ENCODE measurements around the gene VWA3B. TPM values are rescaled to one million over a fixed set of nuclear protein-coding genes. Genes with fewer than 3 reads are reported as not detected.
"Not testable (repeated sequence)": the region's sequence is repeated elsewhere in the genome, so short reads cannot be mapped to it uniquely, and the experiment has no call there.

The VWA3B gene
- total RNA-seq, 1 donor from 2014 or later = 4.1 TPM

GRCh38 chr2:98043101-98043500 is 43.9 kb upstream of the VWA3B start:
- H3K4me3 Mint-ChIP-seq = no peak overlapping the region
- H3K36me3 Mint-ChIP-seq = no peaks in the 10 kb centered on the region
- no peak for DNase-seq (ENCODE audit: extremely low spot score, unreplicated experiment)
- peaks cover 19% of the 10 kb centered on the region for H3K9me3 Mint-ChIP-seq
- H3K4me1 Mint-ChIP-seq (ENCODE audit: unreplicated experiment) = no peaks in the 10 kb centered on the region
- H3K27ac Mint-ChIP-seq = no peak overlapping the region
- TF ChIP-seq, protein P1, sequence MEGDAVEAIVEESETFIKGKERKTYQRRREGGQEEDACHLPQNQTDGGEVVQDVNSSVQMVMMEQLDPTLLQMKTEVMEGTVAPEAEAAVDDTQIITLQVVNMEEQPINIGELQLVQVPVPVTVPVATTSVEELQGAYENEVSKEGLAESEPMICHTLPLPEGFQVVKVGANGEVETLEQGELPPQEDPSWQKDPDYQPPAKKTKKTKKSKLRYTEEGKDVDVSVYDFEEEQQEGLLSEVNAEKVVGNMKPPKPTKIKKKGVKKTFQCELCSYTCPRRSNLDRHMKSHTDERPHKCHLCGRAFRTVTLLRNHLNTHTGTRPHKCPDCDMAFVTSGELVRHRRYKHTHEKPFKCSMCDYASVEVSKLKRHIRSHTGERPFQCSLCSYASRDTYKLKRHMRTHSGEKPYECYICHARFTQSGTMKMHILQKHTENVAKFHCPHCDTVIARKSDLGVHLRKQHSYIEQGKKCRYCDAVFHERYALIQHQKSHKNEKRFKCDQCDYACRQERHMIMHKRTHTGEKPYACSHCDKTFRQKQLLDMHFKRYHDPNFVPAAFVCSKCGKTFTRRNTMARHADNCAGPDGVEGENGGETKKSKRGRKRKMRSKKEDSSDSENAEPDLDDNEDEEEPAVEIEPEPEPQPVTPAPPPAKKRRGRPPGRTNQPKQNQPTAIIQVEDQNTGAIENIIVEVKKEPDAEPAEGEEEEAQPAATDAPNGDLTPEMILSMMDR (conservative IDR thresholded peaks at IDR 0.05) = no peak
- no peaks in the 10 kb centered on the region for H3K27me3 Mint-ChIP-seq

GRCh38 chr2:98044730-98045129 is 42.2 kb upstream of the VWA3B start:
- not testable (repeated sequence) for H3K27ac Mint-ChIP-seq, H3K27me3 Mint-ChIP-seq

DNA sequence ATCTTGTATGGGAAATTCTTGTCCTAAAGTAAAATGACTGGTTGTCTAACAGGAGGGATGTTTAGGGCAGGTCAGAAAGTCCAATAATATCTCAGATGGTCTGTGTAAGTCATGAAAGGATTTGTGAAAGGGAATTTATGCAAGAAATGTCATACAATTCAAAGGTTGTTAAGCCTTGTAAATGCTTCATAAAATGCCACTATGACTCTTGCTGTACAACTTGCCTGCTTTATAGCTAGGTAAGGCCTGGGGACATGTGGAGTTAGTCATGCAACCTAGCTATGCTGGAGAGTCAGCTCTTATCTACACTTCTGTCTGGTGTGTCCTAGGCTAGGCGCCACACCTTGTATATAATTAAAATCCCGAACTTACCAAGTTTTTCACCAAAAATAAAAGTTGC is 36.9 kb upstream of the VWA3B start:
- no peaks in the 10 kb centered on the region for H3K27me3 Mint-ChIP-seq
- TF ChIP-seq, protein P1 (conservative IDR thresholded peaks at IDR 0.05) = no peak
- H3K9me3 Mint-ChIP-seq = peaks cover 4% of the 10 kb centered on the region
- no peak overlapping the region for H3K4me3 Mint-ChIP-seq
- DNase-seq (ENCODE audit: extremely low spot score, unreplicated experiment) = no peak
- no peaks in the 10 kb centered on the region for H3K36me3 Mint-ChIP-seq
- peak overlapping the region; percentile 48 for H3K27ac Mint-ChIP-seq
- H3K4me1 Mint-ChIP-seq (ENCODE audit: unreplicated experiment) = peaks cover 5% of the 10 kb centered on the region

More at GRCh38 chr2:98044730-98045129, 42.2 kb upstream of the VWA3B start:
- not testable (repeated sequence) for H3K4me3 Mint-ChIP-seq; H3K4me1 Mint-ChIP-seq (ENCODE audit: unreplicated experiment); H3K36me3 Mint-ChIP-seq; DNase-seq (ENCODE audit: extremely low spot score, unreplicated experiment)
- H3K9me3 Mint-ChIP-seq = peaks cover 19% of the 10 kb centered on the region

GRCh38 chr2:98058191-98058975 is 28.6 kb upstream of the VWA3B start:
- no peak for DNase-seq (ENCODE audit: extremely low spot score, unreplicated experiment)
- no peaks in the 10 kb centered on the region for H3K36me3 Mint-ChIP-seq
- H3K4me3 Mint-ChIP-seq = no peak overlapping the region
- H3K4me1 Mint-ChIP-seq (ENCODE audit: unreplicated experiment) = peaks cover 1% of the 10 kb centered on the region
- H3K9me3 Mint-ChIP-seq = no peaks in the 10 kb centered on the region
- H3K27me3 Mint-ChIP-seq = no peaks in the 10 kb centered on the region
- TF ChIP-seq, protein P1 (conservative IDR thresholded peaks at IDR 0.05) = no peak
- no peak overlapping the region for H3K27ac Mint-ChIP-seq

DNA sequence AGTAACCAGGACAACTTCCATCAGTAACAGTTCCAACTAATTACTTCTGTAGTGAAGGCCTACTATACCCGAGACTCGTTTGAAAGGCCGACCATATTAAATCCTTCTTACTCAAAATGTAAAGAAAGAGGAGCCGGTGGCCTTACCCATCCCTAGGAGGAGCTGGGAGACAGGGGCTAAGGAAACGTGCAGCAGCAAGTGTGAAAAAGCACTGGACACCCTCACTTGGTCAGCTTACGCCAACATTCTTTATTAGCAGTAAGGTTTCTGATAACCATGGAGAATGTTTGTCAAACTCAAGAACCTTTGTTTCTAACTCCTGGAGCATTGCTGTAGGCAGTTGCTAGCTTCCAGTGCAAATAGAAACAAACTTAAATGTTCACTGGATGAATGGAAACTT is 26.7 kb upstream of the VWA3B start:
- no peak for DNase-seq (ENCODE audit: extremely low spot score, unreplicated experiment)
- no peak overlapping the region for H3K4me3 Mint-ChIP-seq
- TF ChIP-seq, protein P1 (conservative IDR thresholded peaks at IDR 0.05) = no peak
- no peaks in the 10 kb centered on the region for H3K36me3 Mint-ChIP-seq
- no peaks in the 10 kb centered on the region for H3K4me1 Mint-ChIP-seq (ENCODE audit: unreplicated experiment)
- H3K27me3 Mint-ChIP-seq = no peaks in the 10 kb centered on the region
- H3K27ac Mint-ChIP-seq = no peak overlapping the region
- no peaks in the 10 kb centered on the region for H3K9me3 Mint-ChIP-seq

GRCh38 chr2:98063291-98063854 is 23.6 kb upstream of the VWA3B start:
- H3K4me1 Mint-ChIP-seq (ENCODE audit: unreplicated experiment) = no peaks in the 10 kb centered on the region
- TF ChIP-seq, protein P1 (conservative IDR thresholded peaks at IDR 0.05) = no peak
- DNase-seq (ENCODE audit: extremely low spot score, unreplicated experiment) = no peak
- no peaks in the 10 kb centered on the region for H3K9me3 Mint-ChIP-seq
- H3K27ac Mint-ChIP-seq = no peak overlapping the region
- H3K4me3 Mint-ChIP-seq = no peak overlapping the region
- no peaks in the 10 kb centered on the region for H3K36me3 Mint-ChIP-seq
- no peaks in the 10 kb centered on the region for H3K27me3 Mint-ChIP-seq

All from type B pancreatic cell (in vitro differentiated cells).